ENCODE results near the gene LRBA.

LRBA gene

DNA sequence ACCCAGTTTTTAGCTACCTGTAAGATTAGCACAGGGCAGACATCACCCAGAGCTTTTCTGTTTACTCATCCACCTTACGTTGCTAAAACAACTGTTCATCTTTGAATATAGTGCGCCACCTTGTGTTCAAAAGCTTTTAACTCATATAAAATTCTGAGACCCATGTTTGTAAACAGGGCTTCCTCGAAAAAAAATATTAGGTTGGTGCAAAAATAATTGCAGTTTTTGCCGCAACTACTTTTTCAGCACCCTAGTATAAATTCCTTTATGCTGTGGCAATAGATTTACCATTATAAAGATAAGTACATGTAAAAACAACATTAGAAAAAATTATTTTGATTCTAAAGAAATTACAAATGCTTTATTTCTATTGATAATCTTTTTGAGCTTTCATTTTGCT is 147.9 kb downstream of the LRBA start:
- peak; percentile 83 for DNase-seq

DNA sequence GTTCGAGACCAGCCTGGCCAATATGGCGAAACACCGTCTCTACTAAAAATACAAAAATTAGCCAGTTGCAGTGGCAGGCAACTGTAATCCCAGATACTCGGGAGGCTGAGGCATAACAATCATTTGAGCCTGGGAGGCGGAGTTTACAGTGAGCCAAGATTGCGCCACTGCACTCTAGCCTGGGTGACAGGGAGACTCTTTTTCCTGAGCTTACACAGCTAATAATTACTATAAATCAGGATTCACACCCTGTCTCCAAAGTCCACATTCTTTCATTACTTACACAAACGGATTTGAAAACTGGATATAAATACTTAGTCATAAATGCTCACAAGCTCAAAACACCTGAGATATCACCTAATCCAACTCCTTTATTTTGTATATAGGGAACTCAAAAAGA is 151.6 kb downstream of the LRBA start:
- DNase-seq: no peak

DNA sequence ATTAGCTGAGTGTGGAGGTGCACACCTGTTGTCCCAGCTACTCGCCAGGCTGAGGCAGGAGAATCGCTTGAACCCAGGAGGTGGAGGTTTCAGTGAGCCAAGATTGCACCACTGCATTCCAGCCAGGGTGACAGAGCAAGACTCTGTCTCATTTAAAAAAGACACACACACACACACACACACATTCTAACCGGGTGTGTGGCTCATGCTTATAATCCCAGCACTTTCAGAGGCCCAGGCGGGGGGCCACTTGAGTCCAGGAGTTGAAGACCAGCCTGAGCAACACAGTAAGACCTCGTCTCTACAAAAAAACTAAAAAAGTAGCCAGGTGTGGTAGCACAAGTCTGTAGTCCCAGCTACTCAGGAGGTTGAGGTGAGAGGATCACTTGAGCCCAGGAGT is 152.3 kb downstream of the LRBA start:
- no peak for DNase-seq

DNA sequence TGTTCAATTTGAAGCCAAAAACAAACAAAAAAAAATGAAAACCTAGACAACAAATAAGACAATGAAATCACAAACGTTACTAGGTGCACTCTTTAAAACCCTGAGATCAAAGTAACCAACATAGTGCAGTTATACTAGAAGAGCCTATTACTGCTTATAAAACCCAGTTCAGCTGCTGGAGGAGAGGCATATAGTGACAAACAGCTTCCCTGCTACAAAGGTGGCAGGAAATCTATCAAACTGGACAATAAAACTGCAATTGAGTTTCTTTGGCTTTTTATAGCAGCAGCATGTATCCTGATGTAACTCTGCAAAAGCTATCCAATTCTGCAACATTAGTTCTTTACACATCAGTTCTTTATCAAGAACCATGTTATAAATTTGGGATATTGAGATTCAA is 155.6 kb downstream of the LRBA start:
- no peak for DNase-seq

DNA sequence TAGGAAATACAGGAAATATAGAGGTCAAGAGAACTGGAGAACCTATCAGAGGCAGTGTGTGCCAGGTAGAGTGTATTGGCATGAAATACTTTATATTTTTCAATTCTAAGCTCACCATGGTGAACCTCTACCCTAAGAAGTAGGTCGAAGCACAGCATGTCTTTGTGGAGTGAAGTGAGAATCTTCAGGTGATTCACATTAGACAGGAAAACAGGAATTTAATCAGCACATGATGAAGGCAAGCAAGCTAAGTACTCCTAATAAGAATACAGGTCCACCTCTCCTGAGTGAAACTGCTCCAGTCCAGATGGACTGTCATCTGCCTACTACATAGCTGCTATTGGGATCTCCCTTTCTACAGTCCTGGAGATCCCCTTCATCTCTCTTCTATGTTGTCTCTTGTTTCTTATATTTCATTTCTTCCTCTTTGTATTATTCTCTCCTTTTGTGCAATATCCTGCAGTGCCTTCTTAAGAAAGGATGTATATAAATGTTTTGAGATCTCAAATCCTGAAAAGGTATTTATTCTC is 159.0 kb downstream of the LRBA start:
- no peak for DNase-seq

DNA sequence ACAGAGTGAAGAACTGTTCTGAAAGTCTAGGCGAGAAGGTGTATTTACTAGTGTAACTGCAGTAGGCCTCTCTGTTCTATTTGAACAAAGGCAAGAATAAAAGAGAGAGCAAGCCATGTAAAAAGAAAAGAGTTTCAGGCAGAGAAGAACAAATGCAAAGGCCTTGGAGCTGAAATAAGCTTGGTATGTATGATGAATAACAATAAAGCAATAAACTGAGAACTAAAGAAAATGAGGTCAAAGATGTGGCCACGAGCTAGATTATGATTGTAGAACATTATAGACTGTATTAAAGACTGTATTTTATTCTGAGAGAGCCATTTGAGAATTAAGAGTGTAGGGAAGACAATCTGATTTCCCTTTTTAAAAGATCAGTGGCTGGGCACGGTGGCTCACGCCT is 160.5 kb downstream of the LRBA start:
- no peak for DNase-seq

DNA sequence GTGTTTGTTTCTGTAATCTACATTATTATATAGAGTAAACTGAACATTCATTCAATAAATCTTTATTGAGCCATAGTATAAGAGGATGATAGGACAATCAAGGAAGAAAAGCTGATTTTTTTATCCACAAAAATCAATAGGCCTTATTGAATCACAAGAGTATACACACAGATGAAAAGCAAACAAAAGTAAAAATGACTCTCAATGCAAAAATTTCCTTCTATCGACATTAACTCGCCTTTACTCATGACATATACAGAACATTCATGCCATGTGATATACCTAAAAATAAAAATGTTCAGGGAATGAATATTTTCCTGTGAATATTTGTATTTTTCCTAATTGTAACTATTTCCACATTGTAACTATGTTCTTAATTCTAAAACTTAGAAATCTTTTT is 161.2 kb downstream of the LRBA start:
- no peak for DNase-seq

DNA sequence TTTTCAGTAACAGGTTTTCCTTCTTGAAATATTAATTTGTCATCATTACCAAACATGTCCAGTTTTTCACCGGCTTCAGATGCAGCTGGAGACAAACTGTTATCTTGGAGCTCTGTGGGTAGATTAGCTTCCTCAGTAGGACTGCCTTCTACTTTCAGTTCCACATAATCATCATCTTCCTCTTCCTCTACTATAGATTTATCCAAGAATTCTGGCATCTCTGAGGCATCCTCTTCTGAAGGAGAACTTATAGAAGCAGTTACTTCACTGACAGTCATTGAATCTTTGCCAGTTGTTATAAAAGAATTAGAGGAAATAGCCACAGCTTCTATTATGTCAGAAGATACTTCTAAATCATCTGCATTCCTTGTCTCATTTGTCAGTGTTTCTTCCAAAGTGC is 162.9 kb downstream of the LRBA start:
- DNase-seq: no peak

DNA sequence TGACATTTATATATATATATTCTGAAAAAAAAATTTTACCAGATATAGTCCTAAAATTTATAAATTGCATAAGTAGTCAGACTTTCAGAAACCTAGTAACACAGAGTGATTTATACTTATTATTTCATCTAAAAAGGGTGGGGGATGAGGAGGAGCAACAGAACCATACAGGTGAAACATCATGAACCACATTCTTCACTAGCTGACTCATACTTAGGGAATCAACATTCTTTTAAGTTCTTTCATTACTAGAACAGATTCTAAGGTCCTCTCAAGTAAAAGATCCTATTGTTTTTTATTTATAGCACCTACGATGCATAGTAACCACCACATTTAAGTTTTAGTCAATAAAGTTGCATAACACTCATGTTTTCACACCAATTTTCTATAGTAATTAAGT is 166.1 kb downstream of the LRBA start:
- no peak for DNase-seq

DNA sequence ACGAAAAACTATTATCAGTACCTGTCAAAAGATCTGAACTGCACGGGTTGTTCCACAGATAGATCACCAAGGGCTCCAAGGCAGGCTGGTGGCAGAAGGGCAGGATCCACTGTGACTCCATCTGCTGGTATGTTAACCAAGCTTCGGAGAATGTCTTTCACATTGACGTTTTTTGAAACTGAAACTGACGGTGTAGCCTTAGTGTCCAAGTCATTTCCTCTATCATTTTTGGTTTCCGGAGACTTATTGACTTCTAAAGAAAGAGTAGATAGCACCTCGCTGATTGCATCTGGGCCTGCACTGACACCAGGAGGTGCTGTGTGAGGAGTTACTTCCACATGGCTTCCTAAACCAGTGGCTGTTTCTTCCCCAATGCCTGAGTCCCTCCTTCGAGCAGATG is 186.9 kb downstream of the LRBA start:
- DNase-seq: peak; percentile 79

DNA sequence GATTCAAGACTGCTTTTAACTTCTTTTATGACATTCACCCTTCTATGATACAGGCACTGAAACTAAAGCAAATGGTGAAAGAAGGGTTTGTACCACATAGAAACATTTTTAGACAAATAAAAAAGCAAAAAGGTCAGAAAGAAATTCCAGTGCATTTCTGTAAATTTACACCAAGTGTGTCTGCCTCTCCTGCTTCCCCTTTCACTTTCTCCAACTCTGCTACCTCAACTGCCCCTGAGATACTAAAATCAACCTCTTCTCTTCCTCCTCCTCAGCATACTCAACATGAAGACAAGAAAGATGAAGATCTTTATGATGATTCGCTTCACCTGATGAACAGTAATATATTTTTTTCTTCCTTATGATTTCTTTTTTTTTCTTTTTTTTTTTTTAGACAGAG is 187.9 kb downstream of the LRBA start:
- no peak for DNase-seq

DNA sequence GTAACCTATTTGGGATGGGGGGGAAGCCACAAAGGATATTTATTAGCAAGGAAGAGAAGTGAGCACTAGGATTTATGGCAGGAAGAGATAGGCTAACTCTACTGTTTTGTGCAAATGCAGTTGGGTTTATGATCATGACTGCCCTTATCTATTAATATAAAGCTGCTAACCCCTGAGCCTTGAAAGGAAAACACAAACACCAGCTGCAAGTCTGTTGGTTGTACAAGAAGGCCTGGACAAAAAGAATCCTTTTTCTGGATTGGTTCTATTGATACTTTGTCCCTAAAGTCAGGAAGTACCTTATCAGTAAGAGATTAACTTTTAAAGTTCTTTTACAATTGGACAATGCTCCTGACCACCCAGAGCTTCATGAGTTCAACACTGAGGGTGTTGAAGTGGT is 188.8 kb downstream of the LRBA start:
- no peak for DNase-seq

DNA sequence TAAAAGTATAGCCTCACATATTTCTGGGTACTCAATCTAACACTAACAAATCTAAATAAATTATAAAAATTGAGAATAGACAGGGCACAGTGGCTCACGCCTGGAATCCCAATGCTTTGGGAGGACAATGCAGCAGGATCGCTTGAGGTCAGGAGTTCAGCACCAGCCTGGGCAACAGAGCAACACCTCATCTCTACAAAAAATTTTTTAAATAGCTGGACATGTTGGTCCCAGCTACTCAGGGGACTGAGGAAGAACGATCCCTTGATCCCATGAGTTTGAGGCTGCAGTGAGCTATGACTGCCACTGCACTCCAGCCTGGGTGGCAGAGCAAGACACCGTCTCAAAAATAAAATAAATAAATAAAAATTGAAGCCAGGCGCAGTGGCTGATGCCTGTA is 192.7 kb downstream of the LRBA start:
- DNase-seq: no peak

DNA sequence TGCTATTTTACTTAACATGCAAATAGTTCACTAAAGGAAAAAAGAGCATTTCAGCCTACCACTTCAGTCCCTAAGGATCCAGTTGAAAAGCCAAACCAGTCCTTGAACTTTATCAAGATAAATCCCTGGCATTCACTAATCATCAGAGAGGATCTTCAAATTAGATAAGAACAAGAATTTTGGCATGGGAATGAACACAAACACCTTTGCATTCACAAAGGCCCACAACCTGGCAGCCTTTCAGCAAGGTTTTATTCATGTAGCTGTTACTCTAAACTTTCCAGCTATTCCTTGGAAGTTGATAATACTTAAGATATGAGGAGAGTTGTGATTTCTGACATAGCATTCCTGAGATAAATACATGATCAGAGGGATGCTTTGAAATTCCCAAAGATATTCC is 193.4 kb downstream of the LRBA start:
- DNase-seq: no peak

DNA sequence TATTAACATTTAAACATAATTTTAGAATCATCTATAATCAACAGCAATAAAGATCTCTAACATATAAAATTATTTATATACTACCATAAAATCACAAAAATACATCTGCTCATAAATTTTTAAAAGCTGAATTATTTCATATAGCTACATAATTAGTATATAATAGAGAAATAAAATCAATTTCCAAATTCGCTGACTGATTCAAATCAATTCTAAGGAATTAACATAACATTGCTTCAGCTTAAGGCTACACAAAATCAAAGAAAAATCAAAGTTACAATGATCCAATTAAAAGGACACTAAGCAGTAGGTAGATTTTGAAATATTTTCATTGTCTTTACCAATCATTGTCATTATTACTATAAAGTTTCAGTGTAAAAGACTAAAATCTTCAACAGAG is 194.7 kb downstream of the LRBA start:
- no peak for DNase-seq

DNA sequence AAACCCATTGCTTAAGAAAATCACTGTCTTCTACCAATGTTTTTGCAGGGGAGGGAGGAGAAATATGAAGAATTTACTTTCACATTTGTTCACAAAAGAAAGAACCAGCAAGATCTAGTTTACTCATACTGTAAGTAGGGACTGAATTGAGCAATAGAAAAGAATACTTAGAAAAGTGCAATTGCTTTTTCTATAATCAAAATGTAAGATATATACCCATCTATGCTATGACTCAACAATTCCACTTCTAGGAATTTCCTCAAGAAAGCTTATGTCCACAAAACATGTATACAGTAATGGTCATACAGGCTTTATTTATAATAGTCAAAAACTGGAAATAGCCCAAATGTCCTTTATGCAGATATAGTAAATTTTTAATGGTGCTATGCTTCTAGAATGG is 196.4 kb downstream of the LRBA start:
- no peak for DNase-seq

DNA sequence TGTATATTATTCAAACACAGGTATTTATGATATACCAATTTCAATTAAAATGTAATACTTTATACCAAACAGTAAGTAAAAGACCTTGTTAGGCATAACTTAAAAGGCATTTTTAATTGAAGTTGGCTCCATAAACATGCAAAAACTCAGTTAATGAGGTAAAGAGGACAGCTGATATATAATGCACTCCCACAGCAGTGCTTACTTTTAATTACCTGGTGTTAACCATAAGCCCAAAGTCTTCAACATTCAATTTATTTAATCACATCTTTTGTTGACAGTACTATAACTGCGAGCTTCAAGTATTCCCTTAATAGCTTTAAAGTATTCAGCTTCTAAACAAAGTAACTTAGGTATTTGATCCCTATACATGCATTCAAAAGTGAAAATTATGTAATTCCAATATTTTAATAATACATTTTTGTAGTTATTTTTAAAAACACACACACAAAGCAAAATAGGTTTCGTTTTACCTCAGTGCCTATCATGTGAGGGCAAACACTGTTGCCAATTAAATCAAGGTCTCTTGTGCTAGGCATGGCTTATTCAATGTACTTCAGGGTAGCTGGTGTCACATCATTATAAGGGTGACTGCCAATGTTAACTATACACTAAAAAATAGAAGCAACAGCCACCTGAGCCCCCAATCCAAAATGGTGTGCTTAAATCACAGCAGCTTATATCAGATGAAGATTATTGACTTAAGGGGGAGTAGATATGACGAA is 197.1 kb downstream of the LRBA start:
- DNase-seq: no peak

DNA sequence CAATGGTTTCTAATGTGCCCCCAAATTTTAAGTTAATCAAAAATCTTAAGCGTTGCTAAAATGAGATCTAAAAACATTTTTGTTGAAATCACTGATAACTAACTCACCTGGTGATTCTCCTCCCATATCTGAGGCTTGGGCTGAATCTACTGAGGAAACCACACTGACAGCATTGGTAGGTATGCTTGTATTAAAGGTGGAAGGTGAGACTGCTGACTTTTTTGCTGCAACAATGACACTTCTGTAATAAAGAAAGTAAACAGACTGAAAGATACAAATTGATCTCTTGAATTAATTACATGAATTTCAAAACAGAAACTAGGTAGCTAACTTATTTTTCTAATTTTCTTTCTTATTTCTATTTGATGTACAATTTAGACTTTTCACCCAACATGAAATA is 198.1 kb downstream of the LRBA start:
- DNase-seq: no peak

DNA sequence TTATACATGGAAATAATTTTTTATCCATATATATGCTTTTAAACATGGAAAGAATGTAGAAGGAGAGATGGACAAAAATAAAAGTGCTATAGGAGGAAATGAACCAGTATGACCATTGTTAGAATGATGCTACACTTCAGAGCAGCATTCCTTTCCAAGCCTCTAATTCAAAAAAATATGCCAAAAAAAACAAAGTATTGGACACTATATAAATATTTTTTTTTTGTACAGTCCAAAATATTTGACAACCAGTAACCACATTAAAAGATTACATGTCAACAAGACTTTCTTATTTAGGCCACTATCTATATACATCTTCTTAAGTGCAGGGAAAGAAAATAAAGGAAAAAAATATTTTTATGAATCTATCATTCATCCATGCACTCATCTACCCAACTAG is 198.6 kb downstream of the LRBA start:
- no peak for DNase-seq

DNA sequence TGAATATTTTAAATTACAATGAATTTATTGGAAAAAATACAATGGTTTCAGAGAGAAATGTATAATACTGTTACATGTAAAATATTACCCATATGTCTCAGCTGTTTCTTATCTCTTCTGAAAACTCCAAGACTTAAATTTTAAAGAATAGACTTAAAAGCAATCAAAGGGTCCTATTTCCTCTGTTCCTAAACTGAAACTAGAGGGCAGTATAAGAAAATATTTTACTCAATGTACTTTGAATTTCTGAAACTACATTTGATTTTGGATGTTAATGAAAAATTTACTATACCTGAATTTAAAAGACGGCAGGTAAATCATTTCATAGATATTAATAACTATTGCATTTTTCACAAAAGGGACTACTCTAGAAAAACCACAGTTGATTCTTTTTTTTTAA is 200.2 kb downstream of the LRBA start:
- no peak for DNase-seq

DNA sequence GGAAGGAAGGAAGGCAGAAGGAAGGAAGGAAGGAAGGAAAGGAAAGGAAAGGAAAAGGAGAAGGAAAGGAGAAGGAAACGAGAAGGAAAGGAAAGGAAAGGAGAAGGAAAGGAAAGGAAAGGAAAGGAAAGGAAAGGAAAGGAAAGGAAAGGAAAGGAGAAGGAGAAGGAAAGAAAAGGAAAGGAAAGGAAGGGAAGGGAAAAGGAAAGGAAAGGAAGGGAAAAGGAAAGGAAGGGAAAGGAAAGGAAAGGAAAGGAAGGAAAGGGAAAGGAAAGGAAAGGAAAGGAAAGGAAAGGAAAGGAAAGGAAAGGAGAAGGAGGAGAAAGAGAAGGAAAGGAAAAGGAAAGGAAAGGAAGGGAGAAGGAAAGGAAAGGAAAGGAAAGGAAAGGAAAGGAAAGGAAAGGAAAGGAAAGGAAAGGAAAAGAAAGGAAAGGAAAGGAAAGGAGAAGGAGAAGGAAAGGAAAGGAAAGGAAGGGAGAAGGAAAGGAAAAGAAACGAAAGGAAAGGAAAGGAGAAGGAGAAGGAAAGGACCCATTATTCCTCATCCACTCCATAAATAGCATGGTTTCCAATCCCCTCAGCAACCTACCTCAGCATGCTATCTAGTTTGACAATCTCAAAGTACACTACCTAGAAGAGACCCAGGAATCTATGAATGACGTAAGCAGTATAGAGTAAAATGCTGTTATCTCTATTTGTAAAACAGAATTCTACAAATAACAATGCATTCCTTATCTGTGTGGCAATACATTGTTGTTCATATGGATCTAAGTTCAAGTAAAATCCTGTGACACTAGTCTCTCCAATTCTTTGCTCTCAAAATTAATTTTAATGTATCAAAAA is 209.7 kb downstream of the LRBA start:
- no peak for DNase-seq

DNA sequence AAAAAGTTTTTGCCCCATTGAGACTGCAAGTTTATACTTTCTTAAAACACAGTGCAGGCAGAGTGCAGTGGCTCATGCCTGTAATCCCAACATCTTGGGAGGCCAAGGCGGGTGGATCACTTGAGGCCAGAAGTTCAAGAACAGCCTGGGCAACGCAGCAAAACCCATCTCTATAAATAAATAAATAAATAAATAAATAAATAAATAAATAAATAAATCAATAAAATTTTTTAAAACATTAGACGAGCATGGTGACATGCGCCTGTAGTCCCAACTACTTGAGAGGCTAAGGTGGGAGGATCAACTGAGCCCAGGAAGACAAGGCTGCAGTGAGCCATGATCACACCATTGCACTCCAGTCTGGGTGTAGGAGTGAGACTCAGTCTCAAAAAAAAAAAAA is 213.3 kb downstream of the LRBA start:
- DNase-seq: no peak

DNA sequence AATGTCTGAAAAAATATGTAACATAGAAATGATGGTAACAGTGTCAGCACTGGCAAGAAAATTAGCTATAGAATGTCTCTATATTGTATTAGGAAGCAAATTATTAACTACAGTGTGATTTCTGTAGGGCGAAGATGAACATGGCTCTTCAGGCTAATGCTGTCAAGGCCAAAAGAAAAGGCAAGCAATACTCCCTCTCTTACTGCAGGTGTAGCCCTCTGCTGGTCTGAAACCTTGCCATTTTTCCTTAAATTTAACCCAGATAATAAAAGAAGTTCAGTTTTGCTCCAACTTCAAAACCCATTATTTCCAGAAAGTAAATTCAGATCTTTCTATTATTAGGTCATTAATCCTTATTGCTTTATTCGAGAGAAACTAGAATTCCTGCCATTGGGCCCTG is 215.9 kb downstream of the LRBA start:
- DNase-seq: no peak

DNA sequence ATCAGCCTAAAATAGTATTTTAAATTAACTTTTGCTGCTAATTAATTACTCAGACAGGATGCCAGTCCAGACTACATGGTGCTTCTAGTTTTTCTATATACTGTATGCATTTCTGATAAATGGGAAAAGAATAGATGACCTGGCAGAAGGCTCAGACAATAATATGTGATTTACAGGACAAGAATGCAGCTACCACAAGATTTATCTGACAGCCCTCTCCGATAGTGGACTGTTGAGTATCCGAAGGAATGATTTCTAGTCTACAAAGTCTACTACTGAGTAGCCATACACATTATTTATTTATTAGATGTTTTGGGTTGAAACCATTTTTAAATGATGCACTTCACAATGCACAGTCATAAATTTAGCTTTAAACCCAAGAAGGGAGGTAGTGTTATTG is 220.4 kb downstream of the LRBA start:
- no peak for DNase-seq

DNA sequence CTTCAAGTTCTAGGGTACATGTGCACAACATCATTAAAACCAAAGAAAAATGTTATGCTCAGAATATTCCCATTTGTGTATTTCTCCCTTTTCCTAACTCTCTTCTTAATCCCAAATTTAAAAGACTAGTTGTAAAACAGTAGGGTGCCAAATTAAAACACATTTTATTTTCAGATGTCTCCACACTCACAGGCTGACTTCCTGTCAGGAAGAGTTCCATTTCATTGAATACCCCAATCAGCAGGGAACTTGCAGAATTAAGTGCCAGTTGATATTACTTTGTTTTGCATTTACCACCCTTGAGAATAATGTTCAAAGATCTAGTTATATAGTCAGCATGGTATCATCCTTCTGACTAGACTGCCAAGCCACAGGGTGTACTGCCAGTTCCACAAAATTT is 225.2 kb downstream of the LRBA start:
- DNase-seq: no peak

Measured in CD4-positive, alpha-beta T cell treated with Interleukin-12 subunit alpha and Interleukin-12 subunit beta, for 1 hour (primary cell).